GM20431 (cell line): ENCODE data around the gene OR2S2.

Experiments
- in situ Hi-C: fragments of 300-500 bp; cut with MseI, MboI; formaldehyde crosslinking; loops from one replicate; pipeline ENCODE4 v1.15.0; 2020; ENCODE audit warnings: low sequenced_read_pairs; ENCODE audit not compliant: unreplicated experiment

OR2S2 gene

GRCh38 chr9:35911690-35912089, 46.3 kb downstream of the OR2S2 start:
- in situ Hi-C loops, result no loop called here

GRCh38 chr9:35910613-35911359, 47.2 kb downstream of the OR2S2 start:
- in situ Hi-C loops, result no loop called here

DNA sequence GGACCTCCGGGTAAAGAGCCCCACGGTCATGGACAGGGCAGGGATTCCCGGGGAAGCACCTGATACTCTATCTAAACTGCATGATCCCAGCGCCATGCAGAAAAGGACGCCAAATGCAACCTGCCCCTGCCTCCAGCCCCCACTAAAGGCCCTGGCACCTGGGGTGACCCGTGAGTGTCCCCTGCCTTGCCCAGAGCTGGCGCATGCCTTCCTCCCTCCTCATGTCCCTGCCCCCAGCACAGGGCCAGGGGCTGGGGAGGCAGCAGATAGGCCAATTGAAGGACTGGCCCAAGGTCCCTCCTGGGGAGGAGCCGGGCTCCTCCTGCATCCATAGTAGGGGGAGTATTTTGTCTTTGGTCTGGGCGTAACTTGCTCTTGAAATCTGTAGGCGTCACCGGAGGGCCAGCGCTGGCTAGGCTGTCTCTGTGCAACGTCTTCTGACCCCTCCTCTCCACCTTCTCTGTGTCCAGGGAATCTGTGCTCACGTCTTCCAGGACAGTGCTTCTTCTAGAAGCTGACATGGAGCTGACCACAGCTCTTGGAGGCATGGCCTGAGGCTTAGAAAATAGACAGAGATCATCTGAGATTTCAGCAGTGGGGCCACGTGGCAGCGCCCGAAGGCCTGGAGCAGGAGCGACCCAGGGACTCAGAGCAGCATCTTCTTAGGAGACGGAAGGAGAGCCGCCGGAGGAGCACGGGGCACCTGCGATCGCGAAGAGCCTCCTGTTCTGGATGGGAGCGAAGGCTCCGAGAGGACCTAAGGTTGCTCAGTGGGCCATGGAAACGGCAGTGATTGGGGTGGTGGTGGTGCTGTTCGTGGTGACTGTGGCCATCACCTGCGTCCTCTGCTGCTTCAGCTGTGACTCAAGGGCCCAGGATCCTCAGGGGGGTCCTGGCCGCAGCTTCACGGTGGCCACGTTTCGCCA, 48.0 kb downstream of the OR2S2 start:
- in situ Hi-C loops, result no loop called here

- in situ Hi-C loops, result no loop called here
Measured at GRCh38 chr9:35909274-35909673, 48.7 kb downstream of the OR2S2 start, which contains the start of gene SPAAR. Gene SPAAR (plus strand): TSS chr9:35909490. CDS start chr9:35910464, 974 bp downstream.

- in situ Hi-C loops, result no loop called here
Measured at GRCh38 chr9:35908504-35909125, 49.3 kb downstream of the OR2S2 start.

DNA sequence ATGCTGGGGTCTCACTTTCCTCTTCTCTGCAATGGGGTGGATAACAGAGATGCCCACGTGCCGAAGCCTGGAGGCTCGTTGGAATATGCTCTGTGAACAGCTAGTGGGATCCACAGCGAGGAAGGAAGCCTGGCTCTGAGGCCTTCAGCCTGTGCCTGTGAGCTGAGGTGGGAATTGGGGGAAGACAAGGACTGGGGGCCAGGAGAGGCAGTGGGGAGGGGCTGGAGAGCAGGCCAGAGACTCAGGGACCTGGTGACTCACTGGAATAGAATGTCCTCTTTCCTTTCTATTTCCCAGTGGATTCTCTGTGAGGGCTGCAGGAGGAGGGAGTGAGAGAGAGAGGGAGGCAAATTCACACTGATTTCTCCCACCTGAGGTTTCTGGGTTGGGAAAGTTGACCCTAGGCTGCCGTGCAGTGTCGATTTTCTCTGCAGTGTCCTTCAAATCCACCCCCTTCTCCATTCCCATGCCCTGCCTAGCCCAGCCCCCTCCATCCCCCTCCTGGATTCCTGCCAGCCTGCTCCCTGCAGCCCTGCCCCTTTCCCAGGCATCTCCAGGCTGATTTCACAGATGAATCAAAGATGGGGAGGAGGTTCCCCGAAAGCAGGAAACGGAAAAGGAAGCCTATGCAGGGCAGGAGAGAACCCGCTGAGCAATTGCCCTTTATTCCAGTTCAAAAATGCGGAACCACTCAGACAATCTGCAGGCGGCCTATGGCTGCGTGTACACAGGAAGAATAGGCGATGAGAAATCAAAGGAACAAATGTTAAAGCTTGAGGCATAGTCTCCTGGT, 50.0 kb downstream of the OR2S2 start:
- in situ Hi-C loops, result no loop called here
